Vagina (tissue), 2 donors: ENCODE data around the gene SERP2.

Experiments used
- POLR2A ChIP-seq, 2 donors: fragments of 450-650 bp; IDR thresholded peaks; one replicate each; pipeline ENCODE4 v1.6.1; 2017; ENCODE audit warnings: antibody characterized with exemption in 2 of 2, mild to moderate bottlenecking in 2 of 2, moderate library complexity in 2 of 2
- POLR2AphosphoS5 ChIP-seq, 2 donors: sonication (generic); formaldehyde crosslinking; IDR thresholded peaks; one replicate each; pipeline ENCODE4 v1.9.0; 2017; ENCODE audit warnings: antibody characterized with exemption in 2 of 2, mild to moderate bottlenecking in 2 of 2, low read depth in 1 of 2; ENCODE audit not compliant: insufficient read depth in 1 of 2
- TF ChIP-seq, protein P1 (sequence below), 3 experiments: fragments of 450-650 bp in 2 of 3; fragments of 200-600 bp in 1 of 3; sonication (generic) in 1 of 3; IDR thresholded peaks; one replicate each; pipeline ENCODE4 v1.5.1; 2017 to 2019; ENCODE audit warnings: antibody characterized with exemption in 3 of 3, mild to moderate bottlenecking in 2 of 3, moderate library complexity in 2 of 3

DNA sequence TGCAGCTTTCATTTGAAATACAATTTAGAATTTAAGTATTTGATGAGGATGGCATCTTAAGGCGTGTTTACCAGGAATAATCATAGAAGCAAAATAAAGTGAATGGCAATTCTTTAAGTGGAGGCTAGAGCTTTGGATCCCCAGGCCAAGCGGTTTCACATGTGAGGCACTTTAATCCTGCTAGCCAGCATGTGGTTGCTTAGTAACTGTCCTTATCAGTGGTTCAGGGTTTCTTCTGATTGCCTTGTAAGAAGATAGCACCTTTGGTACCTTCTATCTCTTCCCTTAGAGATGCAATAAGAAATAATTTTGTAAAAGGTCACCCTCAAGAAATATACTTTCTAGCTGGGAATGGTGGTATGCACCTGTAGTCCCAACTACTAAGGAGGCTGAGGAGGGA, 38.9 kb upstream of the SERP2 start:
- TF ChIP-seq, protein P1, sequence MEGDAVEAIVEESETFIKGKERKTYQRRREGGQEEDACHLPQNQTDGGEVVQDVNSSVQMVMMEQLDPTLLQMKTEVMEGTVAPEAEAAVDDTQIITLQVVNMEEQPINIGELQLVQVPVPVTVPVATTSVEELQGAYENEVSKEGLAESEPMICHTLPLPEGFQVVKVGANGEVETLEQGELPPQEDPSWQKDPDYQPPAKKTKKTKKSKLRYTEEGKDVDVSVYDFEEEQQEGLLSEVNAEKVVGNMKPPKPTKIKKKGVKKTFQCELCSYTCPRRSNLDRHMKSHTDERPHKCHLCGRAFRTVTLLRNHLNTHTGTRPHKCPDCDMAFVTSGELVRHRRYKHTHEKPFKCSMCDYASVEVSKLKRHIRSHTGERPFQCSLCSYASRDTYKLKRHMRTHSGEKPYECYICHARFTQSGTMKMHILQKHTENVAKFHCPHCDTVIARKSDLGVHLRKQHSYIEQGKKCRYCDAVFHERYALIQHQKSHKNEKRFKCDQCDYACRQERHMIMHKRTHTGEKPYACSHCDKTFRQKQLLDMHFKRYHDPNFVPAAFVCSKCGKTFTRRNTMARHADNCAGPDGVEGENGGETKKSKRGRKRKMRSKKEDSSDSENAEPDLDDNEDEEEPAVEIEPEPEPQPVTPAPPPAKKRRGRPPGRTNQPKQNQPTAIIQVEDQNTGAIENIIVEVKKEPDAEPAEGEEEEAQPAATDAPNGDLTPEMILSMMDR (IDR thresholded peaks at IDR 0.05) = no peak
- TF ChIP-seq POLR2A (IDR thresholded peaks at IDR 0.05) (no peak), POLR2AphosphoS5 (IDR thresholded peaks at IDR 0.05; ENCODE audit: insufficient read depth in 1 of 2, low read depth in 1 of 2) (no peak)
